ENCODE measurements around the gene CALCOCO1. TPM values are rescaled to one million over a fixed set of nuclear protein-coding genes. Genes with fewer than 3 reads are reported as not detected.
A peak's percentile ranks its signal among the peaks of the same experiment; 100 is the strongest.

The CALCOCO1 gene, protein sequence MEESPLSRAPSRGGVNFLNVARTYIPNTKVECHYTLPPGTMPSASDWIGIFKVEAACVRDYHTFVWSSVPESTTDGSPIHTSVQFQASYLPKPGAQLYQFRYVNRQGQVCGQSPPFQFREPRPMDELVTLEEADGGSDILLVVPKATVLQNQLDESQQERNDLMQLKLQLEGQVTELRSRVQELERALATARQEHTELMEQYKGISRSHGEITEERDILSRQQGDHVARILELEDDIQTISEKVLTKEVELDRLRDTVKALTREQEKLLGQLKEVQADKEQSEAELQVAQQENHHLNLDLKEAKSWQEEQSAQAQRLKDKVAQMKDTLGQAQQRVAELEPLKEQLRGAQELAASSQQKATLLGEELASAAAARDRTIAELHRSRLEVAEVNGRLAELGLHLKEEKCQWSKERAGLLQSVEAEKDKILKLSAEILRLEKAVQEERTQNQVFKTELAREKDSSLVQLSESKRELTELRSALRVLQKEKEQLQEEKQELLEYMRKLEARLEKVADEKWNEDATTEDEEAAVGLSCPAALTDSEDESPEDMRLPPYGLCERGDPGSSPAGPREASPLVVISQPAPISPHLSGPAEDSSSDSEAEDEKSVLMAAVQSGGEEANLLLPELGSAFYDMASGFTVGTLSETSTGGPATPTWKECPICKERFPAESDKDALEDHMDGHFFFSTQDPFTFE
- total RNA-seq (2014; rRNA removed) (20.4 and 30.6 TPM in 2 replicates), Bru-seq, nascent RNA (percentile 78 among the genes with signal in this experiment), BruChase-seq, experiment 1, labeled RNA remaining after a 6-hour chase (percentile 75 among the genes with signal in this experiment), BruChase-seq, experiment 2, labeled RNA remaining after a 2-hour chase (percentile 82 among the genes with signal in this experiment)
- long read RNA-seq, transcript CALCOCO1-210 (14 exons, 3,888 nt): minor isoform, 11 of 166 reads
- long read RNA-seq, transcript CALCOCO1-218 (15 exons, 2,291 nt): major isoform, 17 of 166 reads
- long read RNA-seq, partial matches to known transcripts: 63 of 166 reads
- long read RNA-seq, other reads (novel, unspliced or antisense): 74 of 166 reads

DNA sequence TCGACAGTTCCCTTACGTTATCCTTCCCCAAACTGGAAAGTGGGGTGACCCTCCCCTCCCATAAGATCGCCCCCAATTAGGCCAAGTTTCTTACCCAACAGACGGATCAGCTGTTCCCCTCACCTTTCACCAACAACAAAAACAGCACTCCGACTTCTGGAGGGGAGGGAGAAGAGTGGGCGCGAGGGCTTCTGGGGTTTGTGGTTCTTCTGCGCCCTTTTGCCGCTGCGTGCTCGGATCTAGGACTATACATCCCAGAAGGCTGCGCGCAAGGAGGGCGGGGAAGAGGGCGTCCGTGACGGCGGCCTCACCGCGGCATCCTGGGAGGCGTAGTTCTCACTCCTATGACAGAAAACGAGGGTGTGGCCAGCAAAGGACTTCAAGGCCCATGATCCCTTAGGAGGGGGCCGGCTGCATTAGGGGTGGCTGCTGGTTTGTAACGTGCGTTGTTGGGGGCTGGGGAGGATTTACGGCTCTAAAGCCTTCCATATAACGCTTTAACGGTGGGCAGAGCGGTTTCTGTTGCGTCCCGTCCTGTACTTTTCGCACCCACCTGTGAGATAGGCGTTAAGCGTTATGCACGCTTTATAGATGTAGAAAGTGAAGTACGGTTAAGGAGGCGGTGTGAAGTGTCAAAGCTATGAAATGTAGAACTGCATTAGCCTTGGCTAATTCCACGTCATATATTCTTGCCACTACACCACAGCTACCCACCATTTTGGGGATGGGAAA is at the start of gene CALCOCO1:
Gene CALCOCO1, minus strand, starts transcription at position 143 of the 732 bp plus-strand sequence. CDS start 2,210 bp downstream, outside the sequence.
- H3K27me3 ChIP-seq (ENCODE audit: low read length): no peaks in the 10 kb centered on the region
- DNase-seq: peak; percentile 98
- H3F3A ChIP-seq (ENCODE audit: low read length, unreplicated experiment): no peaks in the 10 kb centered on the region
- CTCF ChIA-PET: no interaction called here
- intact Hi-C loops (cut with micrococcal nuclease): loop anchor here (1.0 kb wide), 1 partner anchor 211 kb away; the partner anchor contains the start of gene HOXC13
- no peaks in the 10 kb centered on the region for H3K79me2 ChIP-seq (ENCODE audit: low read length)
- H3K4me2 ChIP-seq (ENCODE audit: low read length): peak within 1 kb of the TSS; percentile 97
- H3K9me3 ChIP-seq (ENCODE audit: low read length): no peaks in the 10 kb centered on the region
- H4K20me1 ChIP-seq (ENCODE audit: low read length): no peaks in the 10 kb centered on the region
- peak within 1 kb of the TSS; percentile 77 for H3K4me3 ChIP-seq (ENCODE audit: low read length)
- H3K4me1 ChIP-seq (ENCODE audit: insufficient read depth, low read length): peaks cover 16% of the 10 kb centered on the region
- no TSS peak for BruUV-seq (replicated peaks)
- peak within 1 kb of the TSS; percentile 97 for H2AFZ ChIP-seq (ENCODE audit: low read length)
- POLR2A ChIA-PET (ENCODE audit: unreplicated experiment): no interaction called here
- peak within 1 kb of the TSS; percentile 42 for H3K9ac ChIP-seq (ENCODE audit: low read length)
- H3K9me2 ChIP-seq (replicated peaks; ENCODE audit: low read length): no peaks in the 10 kb centered on the region
- ATAC-seq: peak; percentile 100
- no peak for TF ChIP-seq EZH2phosphoT487 (IDR thresholded peaks at IDR 0.05; ENCODE audit: borderline replicate concordance, low read length)
- no peak for TF ChIP-seq EZH2 (IDR thresholded peaks at IDR 0.05; ENCODE audit: low read length, unreplicated experiment)
- TF ChIP-seq, protein P1, sequence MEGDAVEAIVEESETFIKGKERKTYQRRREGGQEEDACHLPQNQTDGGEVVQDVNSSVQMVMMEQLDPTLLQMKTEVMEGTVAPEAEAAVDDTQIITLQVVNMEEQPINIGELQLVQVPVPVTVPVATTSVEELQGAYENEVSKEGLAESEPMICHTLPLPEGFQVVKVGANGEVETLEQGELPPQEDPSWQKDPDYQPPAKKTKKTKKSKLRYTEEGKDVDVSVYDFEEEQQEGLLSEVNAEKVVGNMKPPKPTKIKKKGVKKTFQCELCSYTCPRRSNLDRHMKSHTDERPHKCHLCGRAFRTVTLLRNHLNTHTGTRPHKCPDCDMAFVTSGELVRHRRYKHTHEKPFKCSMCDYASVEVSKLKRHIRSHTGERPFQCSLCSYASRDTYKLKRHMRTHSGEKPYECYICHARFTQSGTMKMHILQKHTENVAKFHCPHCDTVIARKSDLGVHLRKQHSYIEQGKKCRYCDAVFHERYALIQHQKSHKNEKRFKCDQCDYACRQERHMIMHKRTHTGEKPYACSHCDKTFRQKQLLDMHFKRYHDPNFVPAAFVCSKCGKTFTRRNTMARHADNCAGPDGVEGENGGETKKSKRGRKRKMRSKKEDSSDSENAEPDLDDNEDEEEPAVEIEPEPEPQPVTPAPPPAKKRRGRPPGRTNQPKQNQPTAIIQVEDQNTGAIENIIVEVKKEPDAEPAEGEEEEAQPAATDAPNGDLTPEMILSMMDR (conservative IDR thresholded peaks at IDR 0.05; ENCODE audit: low read depth, low read length): no peak
- no peak within 1 kb of the TSS for H3K27ac ChIP-seq (ENCODE audit: low read length)
- H3K36me3 ChIP-seq (ENCODE audit: low read depth, low read length): no peaks in the 10 kb centered on the region

DNA sequence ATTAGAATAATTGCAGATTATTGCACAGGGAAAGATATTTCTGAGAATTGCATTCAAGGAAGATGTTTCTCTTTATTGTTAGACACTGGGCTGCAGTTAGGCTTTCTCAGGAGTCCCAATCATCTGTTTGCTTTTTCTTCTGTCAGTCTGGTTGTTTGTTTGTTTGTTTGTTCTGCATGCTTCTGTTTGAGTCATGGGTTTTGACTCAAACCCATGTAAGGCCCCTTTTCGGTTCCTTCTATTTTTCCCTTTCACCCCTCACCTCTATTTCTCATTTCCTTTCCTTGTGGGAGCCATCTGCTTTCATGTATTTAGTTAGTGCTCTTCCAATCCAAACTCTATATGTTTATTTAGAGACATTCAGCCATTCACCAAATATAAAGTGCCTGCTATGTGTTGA is 49.6 kb upstream of the CALCOCO1 start:
- no peaks in the 10 kb centered on the region for H3K79me2 ChIP-seq (ENCODE audit: low read length)
- no TSS peak for BruUV-seq (replicated peaks)
- peak; percentile 54 for DNase-seq
- peaks cover 32% of the 10 kb centered on the region for H3K4me1 ChIP-seq (ENCODE audit: insufficient read depth, low read length)
- ATAC-seq: peak; percentile 47
- no peaks in the 10 kb centered on the region for H3K9me2 ChIP-seq (replicated peaks; ENCODE audit: low read length)
- H2AFZ ChIP-seq (ENCODE audit: low read length): peak overlapping the region; percentile 44; the same call in 1 of the 2 replicates
- H3K4me2 ChIP-seq (ENCODE audit: low read length): peak overlapping the region; percentile 60
- ChIA-PET CTCF (interaction anchor here (0.9 kb wide), 1 partner anchor 28 kb away, joined by 3 read pairs; no protein-coding TSS in a partner anchor), POLR2A (ENCODE audit: unreplicated experiment) (no interaction called here)
- H3K9me3 ChIP-seq (ENCODE audit: low read length): no peaks in the 10 kb centered on the region
- no peak for TF ChIP-seq EZH2 (IDR thresholded peaks at IDR 0.05; ENCODE audit: low read length, unreplicated experiment)
- TF ChIP-seq, protein P1 (conservative IDR thresholded peaks at IDR 0.05; ENCODE audit: low read depth, low read length): no peak
- no peak for TF ChIP-seq EZH2phosphoT487 (IDR thresholded peaks at IDR 0.05; ENCODE audit: borderline replicate concordance, low read length)
- no peak overlapping the region for H3K9ac ChIP-seq (ENCODE audit: low read length)
- H3K36me3 ChIP-seq (ENCODE audit: low read depth, low read length): no peaks in the 10 kb centered on the region
- no peaks in the 10 kb centered on the region for H3F3A ChIP-seq (ENCODE audit: low read length, unreplicated experiment)
- H4K20me1 ChIP-seq (ENCODE audit: low read length): no peaks in the 10 kb centered on the region
- H3K27ac ChIP-seq (ENCODE audit: low read length): peak overlapping the region; percentile 36
- H3K27me3 ChIP-seq (ENCODE audit: low read length): no peaks in the 10 kb centered on the region
- intact Hi-C loops (cut with micrococcal nuclease): no loop called here
- H3K4me3 ChIP-seq (ENCODE audit: low read length): no peak overlapping the region
